Progenitor cell of endocrine pancreas (in vitro differentiated cells): ENCODE data around the gene ANKDD1A. TPM values are rescaled to one million over a fixed set of nuclear protein-coding genes. Genes with fewer than 3 reads are reported as not detected.

Source experiments
- DNase-seq: peaks from one replicate; pipeline ENCODE4 v3.0.0; 2021; ENCODE audit warnings: low spot score; ENCODE audit not compliant: unreplicated experiment
- H3K27ac Mint-ChIP-seq: 2 replicates; pipeline ENCODE4 v1.8.0; 2021; ENCODE audit warnings: mild to moderate bottlenecking, moderate library complexity, mixed read lengths
- H3K27me3 Mint-ChIP-seq: 2 replicates; pipeline ENCODE4 v1.8.0; 2021; ENCODE audit warnings: mixed read lengths
- H3K36me3 Mint-ChIP-seq: 2 replicates; pipeline ENCODE4 v1.8.0; 2022; ENCODE audit warnings: mixed read lengths; ENCODE audit not compliant: insufficient read depth
- H3K4me1 Mint-ChIP-seq: 2 replicates; pipeline ENCODE4 v1.8.0; 2021; ENCODE audit warnings: low read depth, mixed read lengths
- H3K4me3 Mint-ChIP-seq: 2 replicates; pipeline ENCODE4 v1.8.0; 2021; ENCODE audit warnings: low read depth, mild to moderate bottlenecking, moderate library complexity, mixed read lengths
- H3K9me3 Mint-ChIP-seq: 2 replicates; pipeline ENCODE4 v1.8.0; 2021; ENCODE audit warnings: low read depth, mixed read lengths
- CTCF ChIP-seq: fragments of 200-600 bp; sonication (generic); IDR thresholded peaks from one replicate; pipeline ENCODE4 v1.5.0; 2021; ENCODE audit warnings: antibody characterized with exemption, mild to moderate bottlenecking; ENCODE audit not compliant: unreplicated experiment
- total RNA-seq: library from RNA; stranded (reverse); gene quantifications from 2 replicates; pipeline ENCODE4 v1.2.1, GENCODE V29; 2021

ANKDD1A gene
- total RNA-seq, 1 donor from 2014 or later, result 2.0 TPM

GRCh38 chr15:64943512-64944225 lies 32.0 kb downstream of the ANKDD1A start:
- Mint-ChIP-seq H3K27me3 (no peaks in the 10 kb centered on the region), H3K4me1 (no peaks in the 10 kb centered on the region), H3K9me3 (no peaks in the 10 kb centered on the region), H3K4me3 (no peak overlapping the region), H3K36me3 (no peaks in the 10 kb centered on the region), H3K27ac (no peak overlapping the region)
- no peak for TF ChIP-seq CTCF
- DNase-seq, result no peak

GRCh38 chr15:64944961-64945360 lies 33.3 kb downstream of the ANKDD1A start:
- Mint-ChIP-seq H3K4me3 (no peak overlapping the region), H3K27ac (no peak overlapping the region), H3K36me3 (no peaks in the 10 kb centered on the region), H3K27me3 (no peaks in the 10 kb centered on the region), H3K9me3 (no peaks in the 10 kb centered on the region), H3K4me1 (no peaks in the 10 kb centered on the region)
- TF ChIP-seq CTCF, result no peak
- DNase-seq, result no peak

- no peaks in the 10 kb centered on the region for H3K4me1 Mint-ChIP-seq
- H3K27me3 Mint-ChIP-seq, result no peaks in the 10 kb centered on the region
- no peak overlapping the region for H3K4me3 Mint-ChIP-seq
- peaks cover 5% of the 10 kb centered on the region for H3K36me3 Mint-ChIP-seq
- no peak for TF ChIP-seq CTCF
- peaks cover 3% of the 10 kb centered on the region for H3K9me3 Mint-ChIP-seq
- H3K27ac Mint-ChIP-seq, result no peak overlapping the region
- no peak for DNase-seq
Observed at GRCh38 chr15:64947211-64947610, 35.5 kb downstream of the ANKDD1A start.

- Mint-ChIP-seq H3K27me3 (no peaks in the 10 kb centered on the region), H3K4me1 (no peaks in the 10 kb centered on the region), H3K9me3 (peaks cover 4% of the 10 kb centered on the region), H3K36me3 (peaks cover 5% of the 10 kb centered on the region), H3K4me3 (no peak overlapping the region), H3K27ac (no peak overlapping the region)
- DNase-seq, result no peak
- TF ChIP-seq CTCF, result no peak
Observed at GRCh38 chr15:64948916-64949315, 37.2 kb downstream of the ANKDD1A start.

GRCh38 chr15:64949383-64950186 lies 37.9 kb downstream of the ANKDD1A start:
- Mint-ChIP-seq H3K36me3 (peaks cover 6% of the 10 kb centered on the region), H3K9me3 (peaks cover 7% of the 10 kb centered on the region), H3K4me1 (no peaks in the 10 kb centered on the region), H3K27ac (no peak overlapping the region), H3K27me3 (no peaks in the 10 kb centered on the region), H3K4me3 (no peak overlapping the region)
- no peak for DNase-seq
- no peak for TF ChIP-seq CTCF
